Activated B cell treated with CpG ODN at 0.5 μM for 24 hours (primary cell): ENCODE data around the gene HEATR5A. TPM values are rescaled to one million over a fixed set of nuclear protein-coding genes. Genes with fewer than 3 reads are reported as not detected.
"Not testable (repeated sequence)": the region's sequence is repeated elsewhere in the genome, so short reads cannot be mapped to it uniquely, and the experiment has no call there.

ENCODE experiments used
- ATAC-seq: fragments of 200-7000 bp; cut with Tn5 transposase; one replicate; pipeline ENCODE4 v1.10.0; 2021; ENCODE audit warnings: low read depth, mild to moderate bottlenecking, moderate library complexity
- CTCF ChIA-PET: fragments of 350-600 bp; sonication (Branson Sonifier 250); formaldehyde crosslinking; loops from one replicate; lab custom pipeline; 2021; ENCODE audit warnings: antibody characterized with exemption; lab: Charles Lee
- POLR2A ChIA-PET: fragments of 350-600 bp; sonication (Branson Sonifier 250); formaldehyde crosslinking; loops from one replicate; lab custom pipeline; 2021; ENCODE audit warnings: antibody characterized with exemption; lab: Charles Lee
- DNase-seq: peaks from one replicate; pipeline ENCODE4 v3.0.0; 2022
- H3K27ac Mint-ChIP-seq: one replicate; pipeline ENCODE4 v1.8.0; 2020; ENCODE audit warnings: mixed read lengths
- H3K27me3 Mint-ChIP-seq: one replicate; pipeline ENCODE4 v1.8.0; 2021; ENCODE audit warnings: mixed read lengths
- H3K36me3 Mint-ChIP-seq: one replicate; pipeline ENCODE4 v1.8.0; 2021; ENCODE audit warnings: low read depth, mixed read lengths
- H3K4me1 Mint-ChIP-seq: one replicate; pipeline ENCODE4 v1.8.0; 2021; ENCODE audit warnings: mixed read lengths
- H3K4me3 Mint-ChIP-seq: one replicate; pipeline ENCODE4 v1.8.0; 2020; ENCODE audit warnings: mild to moderate bottlenecking, mixed read lengths
- H3K9me3 Mint-ChIP-seq: one replicate; pipeline ENCODE4 v1.8.0; 2020; ENCODE audit warnings: mixed read lengths
- intact Hi-C: fragments of 100-400 bp; cut with micrococcal nuclease; formaldehyde crosslinking; loops from one replicate; pipeline ENCODE4 v1.15.1; 2024
- total RNA-seq: library from RNA; stranded (reverse); gene quantifications from 2 replicates; pipeline ENCODE4 v1.2.3, GENCODE V29; 2022
- TF ChIP-seq, protein P1 (sequence below): fragments of 200-600 bp; IDR thresholded peaks from one replicate; pipeline ENCODE4 v1.8.0; 2022; ENCODE audit warnings: antibody characterized with exemption, mild to moderate bottlenecking

Gene HEATR5A
- total RNA-seq, 1 donor from 2014 or later = 13.2 TPM

DNA sequence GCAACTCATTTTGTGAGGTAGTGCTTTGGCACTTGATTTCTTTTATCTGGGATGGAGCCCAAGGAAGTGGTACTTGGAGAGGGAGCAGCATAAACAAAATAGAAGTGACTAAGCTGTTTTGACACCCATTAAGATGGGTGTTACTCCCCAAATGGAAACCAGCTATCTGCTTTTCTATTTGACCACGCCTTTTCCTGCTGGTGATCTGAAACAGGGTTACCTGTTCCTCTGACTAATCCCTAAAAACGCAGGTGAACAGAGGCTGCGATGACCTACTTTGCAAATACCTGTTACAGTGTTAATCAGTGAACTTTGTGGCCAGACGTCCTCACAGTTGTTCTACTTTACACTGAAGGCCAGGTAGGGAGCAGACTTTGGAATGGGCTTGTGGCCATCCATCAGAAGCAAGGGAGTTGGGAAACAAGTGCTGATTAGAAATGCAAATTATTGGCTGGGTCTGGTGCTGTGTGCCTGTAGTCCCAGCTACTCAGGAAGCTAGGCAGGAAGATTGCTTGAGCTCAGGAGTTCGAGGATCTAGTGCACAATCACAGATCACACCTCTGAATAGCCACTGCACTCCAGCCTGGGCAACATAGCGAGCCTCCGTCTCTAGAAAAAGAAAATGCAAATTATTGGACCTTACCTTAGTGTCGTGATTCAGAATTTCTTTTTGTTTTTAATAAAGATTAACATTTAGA, 154.5 kb downstream of the HEATR5A start:
- CTCF ChIA-PET = no interaction called here

GRCh38 chr14:31263485-31264133, 156.7 kb downstream of the HEATR5A start:
- TF ChIP-seq, protein P1, sequence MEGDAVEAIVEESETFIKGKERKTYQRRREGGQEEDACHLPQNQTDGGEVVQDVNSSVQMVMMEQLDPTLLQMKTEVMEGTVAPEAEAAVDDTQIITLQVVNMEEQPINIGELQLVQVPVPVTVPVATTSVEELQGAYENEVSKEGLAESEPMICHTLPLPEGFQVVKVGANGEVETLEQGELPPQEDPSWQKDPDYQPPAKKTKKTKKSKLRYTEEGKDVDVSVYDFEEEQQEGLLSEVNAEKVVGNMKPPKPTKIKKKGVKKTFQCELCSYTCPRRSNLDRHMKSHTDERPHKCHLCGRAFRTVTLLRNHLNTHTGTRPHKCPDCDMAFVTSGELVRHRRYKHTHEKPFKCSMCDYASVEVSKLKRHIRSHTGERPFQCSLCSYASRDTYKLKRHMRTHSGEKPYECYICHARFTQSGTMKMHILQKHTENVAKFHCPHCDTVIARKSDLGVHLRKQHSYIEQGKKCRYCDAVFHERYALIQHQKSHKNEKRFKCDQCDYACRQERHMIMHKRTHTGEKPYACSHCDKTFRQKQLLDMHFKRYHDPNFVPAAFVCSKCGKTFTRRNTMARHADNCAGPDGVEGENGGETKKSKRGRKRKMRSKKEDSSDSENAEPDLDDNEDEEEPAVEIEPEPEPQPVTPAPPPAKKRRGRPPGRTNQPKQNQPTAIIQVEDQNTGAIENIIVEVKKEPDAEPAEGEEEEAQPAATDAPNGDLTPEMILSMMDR = no peak
- H3K27me3 Mint-ChIP-seq = no peaks in the 10 kb centered on the region
- ATAC-seq (no peak), DNase-seq (no peak)
- no peaks in the 10 kb centered on the region for H3K36me3 Mint-ChIP-seq
- peaks cover 12% of the 10 kb centered on the region for H3K4me1 Mint-ChIP-seq
- H3K4me3 Mint-ChIP-seq = no peak overlapping the region
- CTCF ChIA-PET = no interaction called here
- POLR2A ChIA-PET = no interaction called here
- H3K27ac Mint-ChIP-seq = no peak overlapping the region
- intact Hi-C loops = no loop called here
- no peaks in the 10 kb centered on the region for H3K9me3 Mint-ChIP-seq

More for the DNA sequence above, 154.5 kb downstream of the HEATR5A start:
- ATAC-seq = no peak
- POLR2A ChIA-PET = no interaction called here
- Mint-ChIP-seq H3K27ac (no peak overlapping the region), H3K27me3 (no peaks in the 10 kb centered on the region), H3K4me3 (no peak overlapping the region), H3K9me3 (peaks cover 3% of the 10 kb centered on the region), H3K36me3 (no peaks in the 10 kb centered on the region), H3K4me1 (peaks cover 12% of the 10 kb centered on the region)
- TF ChIP-seq, protein P1 = no peak
- intact Hi-C loops = no loop called here
- DNase-seq = no peak

DNA sequence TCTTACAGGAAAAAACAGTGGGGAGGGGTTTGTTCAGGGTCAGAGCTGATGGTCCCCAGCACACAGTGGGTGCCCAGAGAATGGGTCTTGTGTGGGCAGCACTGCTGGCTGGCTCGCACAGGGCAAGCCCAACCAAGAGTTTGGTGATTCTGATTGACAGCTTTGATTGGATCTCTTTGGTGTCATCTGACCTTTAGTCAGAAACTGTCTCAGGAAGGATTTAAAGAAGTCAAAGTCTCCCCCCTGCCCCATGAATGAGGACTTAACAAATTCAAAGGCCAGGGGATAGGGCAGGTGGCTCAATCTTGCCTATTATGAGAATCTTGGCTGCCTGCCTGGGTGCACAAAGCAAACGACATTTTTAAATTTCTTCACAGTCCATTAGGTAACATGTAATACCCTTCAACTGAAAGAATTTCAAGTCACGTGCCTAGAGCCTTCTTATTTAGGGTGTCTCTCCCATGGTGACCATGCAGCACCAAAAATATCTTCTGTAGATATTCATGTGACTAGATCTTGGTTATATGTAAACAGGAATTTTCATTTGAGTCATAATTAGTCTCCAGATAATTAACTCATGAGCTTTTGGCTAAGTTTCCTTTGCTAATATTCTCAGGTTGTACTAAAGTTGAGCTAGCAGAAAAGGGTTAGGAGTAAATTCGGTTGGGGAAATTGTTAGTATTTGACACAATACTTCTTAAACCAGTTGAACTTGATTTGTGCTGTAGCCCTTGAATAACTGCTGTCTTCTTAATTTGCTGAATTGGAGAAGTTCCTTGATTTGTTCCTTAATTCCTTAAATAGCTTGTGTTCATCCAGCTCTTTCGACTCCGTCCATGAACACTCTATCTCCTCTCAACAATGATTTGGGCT, 158.3 kb downstream of the HEATR5A start:
- Mint-ChIP-seq H3K4me3 (no peak overlapping the region), H3K27ac (no peak overlapping the region), H3K36me3 (no peaks in the 10 kb centered on the region), H3K27me3 (no peaks in the 10 kb centered on the region), H3K4me1 (peaks cover 12% of the 10 kb centered on the region), H3K9me3 (no peaks in the 10 kb centered on the region)
- intact Hi-C loops = no loop called here
- ChIA-PET POLR2A (no interaction called here), CTCF (no interaction called here)
- no peak for ATAC-seq
- DNase-seq = no peak
- TF ChIP-seq, protein P1 = no peak

DNA sequence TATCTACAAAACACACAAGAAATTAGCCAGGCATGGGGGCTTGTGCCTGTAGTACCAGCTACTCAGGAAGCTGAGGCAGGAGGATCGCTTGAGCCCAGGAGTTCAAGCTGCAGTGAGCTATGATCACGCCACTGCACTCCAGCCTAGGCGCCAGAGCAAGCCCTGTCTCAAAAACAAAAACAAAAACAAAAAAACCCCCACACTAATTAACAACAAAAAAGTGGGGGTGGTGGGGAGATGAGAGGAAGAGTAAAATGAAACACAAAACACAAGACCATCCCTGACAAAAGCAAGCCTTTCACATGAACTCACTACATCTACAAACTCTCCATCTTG, 158.9 kb downstream of the HEATR5A start:
- ChIA-PET POLR2A (no interaction called here), CTCF (no interaction called here)
- DNase-seq (no peak), ATAC-seq (no peak)
- TF ChIP-seq, protein P1 = no peak
- Mint-ChIP-seq H3K4me3 (no peak overlapping the region), H3K27me3 (no peaks in the 10 kb centered on the region), H3K27ac (no peak overlapping the region), H3K9me3 (no peaks in the 10 kb centered on the region), H3K4me1 (peaks cover 12% of the 10 kb centered on the region), H3K36me3 (no peaks in the 10 kb centered on the region)
- intact Hi-C loops = no loop called here

GRCh38 chr14:31259040-31259435, 161.3 kb downstream of the HEATR5A start:
- H3K4me1 Mint-ChIP-seq, POLR2A ChIA-PET, H3K4me3 Mint-ChIP-seq, intact Hi-C loops, ATAC-seq, CTCF ChIA-PET, H3K27me3 Mint-ChIP-seq, H3K9me3 Mint-ChIP-seq, H3K27ac Mint-ChIP-seq, DNase-seq, H3K36me3 Mint-ChIP-seq: not testable (repeated sequence)
